Right atrium auricular region (tissue), 2 donors: ENCODE results near the gene ERP29. TPM values are rescaled to one million over a fixed set of nuclear protein-coding genes. Genes with fewer than 3 reads are reported as not detected.
A peak's percentile ranks its signal among the peaks of the same experiment; 100 is the strongest.

Experiments used
- DNase-seq: peaks from one replicate; pipeline ENCODE4 v3.0.0-alpha.2; 2019; ENCODE audit warnings: low spot score
- H3K27ac ChIP-seq, 2 donors: fragments of 200-600 bp; sonication (generic); 1 replicate in 1 of 2; 2 replicates in 1 of 2; pipeline ENCODE4 v1.5.1; 2016 to 2019
- H3K27me3 ChIP-seq, 2 donors: fragments of 200-600 bp; sonication (generic); one replicate each; pipeline versions ENCODE4 v1.5.1 to v1.6.0; 2017 to 2019
- H3K36me3 ChIP-seq: fragments of 200-600 bp; sonication (generic); one replicate; pipeline ENCODE4 v1.5.1; 2016
- H3K4me1 ChIP-seq, 2 donors: fragments of 200-600 bp; sonication (generic); one replicate each; pipeline versions ENCODE4 v1.5.1 to v1.6.0; 2017 to 2019
- H3K4me3 ChIP-seq, 2 donors: fragments of 200-600 bp; sonication (generic); 1 replicate in 1 of 2; 2 replicates in 1 of 2; pipeline ENCODE4 v1.5.1; 2017 to 2019; ENCODE audit warnings: mild to moderate bottlenecking in 1 of 2, moderate library complexity in 1 of 2
- H3K9me3 ChIP-seq, 2 donors: fragments of 200-600 bp; sonication (generic); one replicate each; pipeline ENCODE4 v1.5.1; 2019
- microRNA-seq, 2 donors: library from miRNA; unstranded; fragments of <30 nt; microRNA quantifications; one replicate each; pipeline ENCODE4, GENCODE V29; 2016 to 2017; ENCODE audit warnings: borderline number of aligned reads in 2 of 2, borderline replicate concordance in 1 of 2
- total RNA-seq, 2 donors: library from RNA; depleted of rRNA; stranded (reverse); fragments of >200 nt; gene quantifications; one replicate each; pipeline ENCODE4 v1.1.0, GENCODE V29; 2016
- TF ChIP-seq, protein P1 (sequence below), 2 donors: fragments of 200-600 bp; sonication (generic); IDR thresholded peaks; one replicate each; pipeline ENCODE4 v1.5.1; 2019; ENCODE audit warnings: antibody characterized with exemption in 2 of 2

The ERP29 gene
- total RNA-seq, 2 donors from 2014 or later: 20.9 to 26.8 TPM

GRCh38 chr12:112061137-112061536 lies 47.9 kb downstream of the ERP29 start:
- TF ChIP-seq, protein P1, sequence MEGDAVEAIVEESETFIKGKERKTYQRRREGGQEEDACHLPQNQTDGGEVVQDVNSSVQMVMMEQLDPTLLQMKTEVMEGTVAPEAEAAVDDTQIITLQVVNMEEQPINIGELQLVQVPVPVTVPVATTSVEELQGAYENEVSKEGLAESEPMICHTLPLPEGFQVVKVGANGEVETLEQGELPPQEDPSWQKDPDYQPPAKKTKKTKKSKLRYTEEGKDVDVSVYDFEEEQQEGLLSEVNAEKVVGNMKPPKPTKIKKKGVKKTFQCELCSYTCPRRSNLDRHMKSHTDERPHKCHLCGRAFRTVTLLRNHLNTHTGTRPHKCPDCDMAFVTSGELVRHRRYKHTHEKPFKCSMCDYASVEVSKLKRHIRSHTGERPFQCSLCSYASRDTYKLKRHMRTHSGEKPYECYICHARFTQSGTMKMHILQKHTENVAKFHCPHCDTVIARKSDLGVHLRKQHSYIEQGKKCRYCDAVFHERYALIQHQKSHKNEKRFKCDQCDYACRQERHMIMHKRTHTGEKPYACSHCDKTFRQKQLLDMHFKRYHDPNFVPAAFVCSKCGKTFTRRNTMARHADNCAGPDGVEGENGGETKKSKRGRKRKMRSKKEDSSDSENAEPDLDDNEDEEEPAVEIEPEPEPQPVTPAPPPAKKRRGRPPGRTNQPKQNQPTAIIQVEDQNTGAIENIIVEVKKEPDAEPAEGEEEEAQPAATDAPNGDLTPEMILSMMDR (IDR thresholded peaks at IDR 0.05): no peak
- Histone ChIP-seq H3K4me1 (no peaks in the 10 kb centered on the region), H3K4me3 (no peak overlapping the region), H3K9me3 (no peaks in the 10 kb centered on the region), H3K36me3 (peaks cover 81% of the 10 kb centered on the region), H3K27me3 (no peaks in the 10 kb centered on the region), H3K27ac (no peak overlapping the region)
- no peak for DNase-seq

DNA sequence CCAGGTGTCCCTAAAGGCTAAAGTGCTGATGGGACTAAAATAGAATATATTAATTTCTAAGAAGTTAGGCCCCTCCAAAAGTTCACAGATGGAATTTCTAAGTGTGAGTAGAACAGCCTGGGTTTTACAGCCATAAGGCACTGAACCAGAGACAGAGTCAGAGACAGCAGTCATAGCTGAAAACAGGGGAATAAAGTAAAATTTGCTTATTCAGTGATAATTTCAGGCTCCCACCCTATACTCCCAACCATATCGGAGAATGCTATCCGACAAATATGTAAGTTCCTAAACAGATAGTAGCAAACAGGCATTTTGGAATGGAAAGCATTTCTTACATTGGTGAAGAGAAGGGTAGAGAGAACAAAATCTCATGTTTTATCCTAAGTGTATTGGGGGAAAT lies 50.0 kb downstream of the ERP29 start:
- H3K36me3 ChIP-seq: peaks cover 82% of the 10 kb centered on the region
- H3K9me3 ChIP-seq: no peaks in the 10 kb centered on the region
- H3K27ac ChIP-seq: no peak overlapping the region
- no peak overlapping the region for H3K4me3 ChIP-seq
- H3K4me1 ChIP-seq: no peaks in the 10 kb centered on the region
- H3K27me3 ChIP-seq: no peaks in the 10 kb centered on the region
- DNase-seq: no peak
- TF ChIP-seq, protein P1 (IDR thresholded peaks at IDR 0.05): no peak

DNA sequence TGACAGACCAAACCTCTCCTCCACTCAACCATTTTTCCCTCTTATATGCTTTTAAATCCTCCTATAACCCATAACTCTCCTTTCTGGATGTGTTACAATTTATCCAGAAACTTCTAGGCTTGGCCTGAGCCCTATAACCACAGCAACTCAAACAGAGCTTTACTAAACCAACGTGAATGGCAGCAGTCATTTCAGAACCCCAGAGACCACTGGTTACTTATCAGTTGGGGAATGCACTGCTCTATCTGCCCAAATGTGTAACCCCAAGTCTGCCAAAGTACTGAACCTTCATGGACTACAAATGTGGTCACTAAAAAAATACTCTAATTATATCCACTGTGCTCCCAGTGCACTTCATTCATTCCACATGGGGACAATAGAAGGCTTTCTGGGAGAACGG lies 53.3 kb downstream of the ERP29 start:
- DNase-seq: no peak
- Histone ChIP-seq H3K36me3 (peaks cover 86% of the 10 kb centered on the region), H3K9me3 (no peaks in the 10 kb centered on the region), H3K27me3 (no peaks in the 10 kb centered on the region), H3K4me3 (no peak overlapping the region), H3K27ac (peak overlapping the region in 1 of 2 donors; percentile 20), H3K4me1 (no peaks in the 10 kb centered on the region)
- TF ChIP-seq, protein P1 (IDR thresholded peaks at IDR 0.05): no peak

Small RNA genes lying within 50 kb of the gene (microRNA-seq; reads per million reads assigned to microRNA genes)
- gene MIR3657: 0 reads per million in 2 donors

Other genes starting within 250 kb of the ERP29 start
- gene ALDH2, start 246.5 kb upstream of the ERP29 start, total RNA-seq: 100 to 1,000 TPM; 157 to 158 TPM
- gene MAPKAPK5, start 171.2 kb upstream of the ERP29 start, total RNA-seq: 10 to 100 TPM; 30.9 to 42.5 TPM
- 10 to 100 TPM in 1 of 2 donors, 1 to 10 TPM in 1; 9.3 to 30.0 TPM for gene TMEM116, start 261 bp upstream of the ERP29 start, total RNA-seq
- 10 to 100 TPM in 1 of 2 donors, 1 to 10 TPM in 1; 8.8 to 11.2 TPM for gene NAA25, start 95.4 kb downstream of the ERP29 start, total RNA-seq
- 10 to 100 TPM; 17.9 to 26.5 TPM for gene TRAFD1, start 112.1 kb downstream of the ERP29 start, total RNA-seq